ENCODE results near the gene CBFA2T3.
"Not testable (repeated sequence)": the region's sequence is repeated elsewhere in the genome, so short reads cannot be mapped to it uniquely, and the experiment has no call there.

The CBFA2T3 gene

DNA sequence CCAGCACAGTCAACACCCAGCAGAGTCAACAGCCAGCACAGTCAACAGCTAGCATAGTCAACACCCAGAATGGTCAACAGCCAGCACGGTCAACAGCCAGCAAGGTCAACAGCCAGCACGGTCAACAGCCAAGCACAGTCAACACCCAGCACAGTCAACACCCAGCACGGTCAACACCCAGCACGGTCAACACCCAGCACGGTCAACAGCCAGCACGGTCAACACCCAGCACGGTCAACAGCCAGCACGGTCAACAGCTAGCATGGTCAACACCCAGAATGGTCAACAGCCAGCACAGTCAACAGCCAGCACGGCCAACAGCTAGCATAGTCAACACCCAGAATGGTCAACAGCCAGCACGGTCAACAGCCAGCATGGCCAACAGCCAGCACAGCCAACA is 39.6 kb upstream of the CBFA2T3 start:
- H3K27ac Mint-ChIP-seq, ATAC-seq, H3K9me3 Mint-ChIP-seq, DNase-seq, H3K4me3 Mint-ChIP-seq: not testable (repeated sequence)
- Mint-ChIP-seq H3K4me1 (peaks cover 23% of the 10 kb centered on the region), H3K27me3 (peaks cover 24% of the 10 kb centered on the region)

- Mint-ChIP-seq H3K27me3 (peaks cover 26% of the 10 kb centered on the region), H3K27ac (no peak overlapping the region), H3K4me1 (peaks cover 18% of the 10 kb centered on the region), H3K9me3 (peaks cover 0 to 5% of the 10 kb centered on the region in 2 donors), H3K4me3 (no peak overlapping the region)
- ATAC-seq (no peak), DNase-seq (no peak)
These were observed 38.4 kb upstream of the CBFA2T3 start for GRCh38 chr16:89015271-89015859.

- DNase-seq: no peak
- no peak for ATAC-seq
- H3K4me3 Mint-ChIP-seq: no peak overlapping the region
- peaks cover 34% of the 10 kb centered on the region for H3K27me3 Mint-ChIP-seq
- H3K27ac Mint-ChIP-seq: no peak overlapping the region
- H3K9me3 Mint-ChIP-seq: peaks cover under 1 to 5% of the 10 kb centered on the region in 2 donors
- H3K4me1 Mint-ChIP-seq: peaks cover 11% of the 10 kb centered on the region
These were observed 37.6 kb upstream of the CBFA2T3 start for GRCh38 chr16:89014403-89015230.

DNA sequence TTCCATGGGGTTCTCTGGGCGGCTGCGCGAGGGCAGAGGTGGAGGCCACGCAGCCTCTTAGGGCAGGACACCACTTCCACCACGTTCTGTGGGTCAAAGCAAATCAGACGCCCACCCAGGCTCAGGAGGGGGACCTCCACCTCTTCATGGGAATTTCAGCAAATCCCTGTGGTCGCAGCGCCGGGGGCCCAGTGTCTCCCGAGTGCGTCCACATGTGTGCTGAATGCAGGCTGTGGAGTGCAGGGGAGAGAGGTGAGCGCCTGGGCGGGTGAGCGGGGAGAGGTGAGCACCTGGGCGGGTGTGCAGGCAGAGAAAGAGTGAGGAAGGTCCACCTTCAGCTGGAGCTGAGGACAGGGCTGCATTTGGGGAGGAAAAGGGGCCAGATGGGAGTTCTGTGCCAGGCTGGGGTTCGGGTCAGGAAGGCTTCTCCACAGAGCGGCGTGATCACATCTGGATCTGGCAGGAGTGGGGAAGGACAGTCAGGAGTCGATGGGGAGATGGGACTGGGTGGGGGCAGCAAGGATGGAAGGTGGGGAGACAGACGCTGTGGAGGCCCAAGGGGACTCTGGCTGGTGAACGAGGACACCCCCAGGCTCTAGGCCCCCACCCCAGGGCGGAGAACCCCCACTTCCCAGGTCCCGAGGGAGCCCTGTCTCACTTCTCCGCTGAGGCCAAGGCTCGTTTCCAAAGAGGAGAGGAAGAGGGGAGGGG is 36.8 kb upstream of the CBFA2T3 start:
- DNase-seq: no peak
- Mint-ChIP-seq H3K27me3 (peaks cover 40% of the 10 kb centered on the region), H3K27ac (no peak overlapping the region), H3K9me3 (peaks cover 5% of the 10 kb centered on the region in 2 donors), H3K4me3 (no peak overlapping the region), H3K4me1 (peaks cover 7% of the 10 kb centered on the region)
- no peak for ATAC-seq

DNA sequence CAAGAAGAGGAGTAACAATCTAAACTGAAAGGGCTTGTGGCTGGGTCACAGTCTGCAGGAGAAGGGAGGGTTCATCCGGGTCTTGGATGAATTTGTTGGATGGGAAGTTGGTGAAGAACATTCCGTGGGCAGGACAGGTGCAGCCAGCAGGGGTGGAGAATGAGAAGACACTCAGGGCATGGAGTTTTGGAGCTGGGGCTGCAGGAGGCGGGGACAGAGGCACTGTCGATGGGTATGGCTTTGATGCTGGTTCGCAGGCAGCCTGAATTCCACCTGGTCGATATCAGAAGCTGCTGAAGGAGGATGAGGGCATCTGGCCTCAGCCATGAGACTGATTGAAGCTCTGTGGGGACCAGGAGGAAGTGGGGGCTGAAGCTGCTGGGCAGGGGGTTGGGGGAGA is 36.1 kb upstream of the CBFA2T3 start:
- Mint-ChIP-seq H3K4me3 (no peak overlapping the region), H3K27me3 (peaks cover 40% of the 10 kb centered on the region), H3K4me1 (peaks cover 7% of the 10 kb centered on the region), H3K27ac (no peak overlapping the region), H3K9me3 (peaks cover 5% of the 10 kb centered on the region in 2 donors)
- ATAC-seq (no peak), DNase-seq (no peak)

DNA sequence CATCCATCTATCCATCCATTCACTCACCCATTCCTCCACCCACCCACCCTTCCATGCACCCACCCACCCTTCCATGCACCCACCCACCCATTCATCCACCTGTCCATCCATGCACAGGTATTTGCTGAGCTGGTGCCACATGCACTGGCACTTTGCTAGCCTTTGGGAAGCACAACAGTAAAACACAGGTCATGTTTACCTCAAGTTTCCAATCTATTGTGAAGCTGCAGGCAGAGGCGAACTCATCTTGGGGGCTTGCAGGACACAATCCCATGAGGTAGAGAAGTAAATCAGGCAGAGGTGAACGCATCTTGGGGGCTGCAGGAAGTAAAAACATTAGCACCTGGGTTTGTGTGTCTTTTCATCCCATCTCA is 35.6 kb upstream of the CBFA2T3 start:
- peaks cover 5% of the 10 kb centered on the region in 2 donors for H3K9me3 Mint-ChIP-seq
- DNase-seq: no peak
- no peak for ATAC-seq
- H3K4me1 Mint-ChIP-seq: peaks cover 7% of the 10 kb centered on the region
- no peak overlapping the region for H3K27ac Mint-ChIP-seq
- H3K4me3 Mint-ChIP-seq: no peak overlapping the region
- peaks cover 44% of the 10 kb centered on the region for H3K27me3 Mint-ChIP-seq

- Mint-ChIP-seq H3K9me3 (peaks cover 5% of the 10 kb centered on the region in 2 donors), H3K4me3 (no peak overlapping the region), H3K27me3 (peaks cover 49% of the 10 kb centered on the region), H3K27ac (no peak overlapping the region), H3K4me1 (peaks cover 7% of the 10 kb centered on the region)
- ATAC-seq: no peak
- DNase-seq: no peak
These were observed 35.1 kb upstream of the CBFA2T3 start for GRCh38 chr16:89011909-89012621.

GRCh38 chr16:89010210-89010925 is 33.4 kb upstream of the CBFA2T3 start:
- ATAC-seq: no peak
- Mint-ChIP-seq H3K4me1 (peaks cover 7% of the 10 kb centered on the region), H3K4me3 (no peak overlapping the region), H3K27ac (no peak overlapping the region), H3K27me3 (peaks cover 61% of the 10 kb centered on the region), H3K9me3 (peaks cover 5% of the 10 kb centered on the region in 2 donors)
- DNase-seq: no peak

- H3K27ac Mint-ChIP-seq: no peak overlapping the region
These were observed 32.6 kb upstream of the CBFA2T3 start for GRCh38 chr16:89009343-89010209.

DNA sequence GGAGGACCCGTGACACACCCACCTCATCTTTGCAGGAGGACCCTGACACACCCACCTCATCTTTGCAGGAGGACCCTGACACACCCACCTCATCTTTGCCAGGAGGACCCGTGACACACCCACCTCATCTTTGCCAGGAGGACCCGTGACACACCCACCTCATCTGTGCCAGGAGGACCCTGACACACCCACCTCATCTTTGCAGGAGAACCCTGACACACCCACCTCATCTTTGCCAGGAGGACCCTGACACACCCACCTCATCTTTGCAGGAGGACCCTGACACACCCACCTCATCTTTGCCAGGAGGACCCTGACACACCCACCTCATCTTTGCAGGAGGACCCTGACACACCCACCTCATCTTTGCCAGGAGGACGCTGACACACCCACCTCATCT is 31.8 kb upstream of the CBFA2T3 start:
- not testable (repeated sequence) for ATAC-seq

More at GRCh38 chr16:89009343-89010209, 32.6 kb upstream of the CBFA2T3 start:
- Mint-ChIP-seq H3K27me3 (peaks cover 68% of the 10 kb centered on the region), H3K9me3 (peaks cover 5% of the 10 kb centered on the region in 2 donors), H3K4me3 (no peak overlapping the region), H3K4me1 (peaks cover 9% of the 10 kb centered on the region)
- ATAC-seq: peak; percentile 42
- DNase-seq: no peak

GRCh38 chr16:89007371-89008249 is 30.6 kb upstream of the CBFA2T3 start:
- H3K27me3 Mint-ChIP-seq: peaks cover 67% of the 10 kb centered on the region
- H3K4me3 Mint-ChIP-seq: no peak overlapping the region
- H3K4me1 Mint-ChIP-seq: peaks cover 18% of the 10 kb centered on the region
- no peak overlapping the region for H3K27ac Mint-ChIP-seq
- H3K9me3 Mint-ChIP-seq: peaks cover 5% of the 10 kb centered on the region in 2 donors
- DNase-seq (no peak), ATAC-seq (no peak)

More for the DNA sequence above, 31.8 kb upstream of the CBFA2T3 start:
- not testable (repeated sequence) for DNase-seq, H3K4me3 Mint-ChIP-seq, H3K27ac Mint-ChIP-seq, H3K9me3 Mint-ChIP-seq
- H3K4me1 Mint-ChIP-seq: peaks cover 17% of the 10 kb centered on the region
- peaks cover 70% of the 10 kb centered on the region for H3K27me3 Mint-ChIP-seq

- Mint-ChIP-seq H3K4me3 (no peak overlapping the region), H3K27ac (no peak overlapping the region), H3K9me3 (peaks cover under 1 to 5% of the 10 kb centered on the region in 2 donors), H3K4me1 (peaks cover 18% of the 10 kb centered on the region), H3K27me3 (peaks cover 70% of the 10 kb centered on the region)
- DNase-seq: no peak
- peak; percentile 55 for ATAC-seq
These were observed 29.2 kb upstream of the CBFA2T3 start for GRCh38 chr16:89006036-89006752.
